ENCODE measurements around the gene MANF.

DNA sequence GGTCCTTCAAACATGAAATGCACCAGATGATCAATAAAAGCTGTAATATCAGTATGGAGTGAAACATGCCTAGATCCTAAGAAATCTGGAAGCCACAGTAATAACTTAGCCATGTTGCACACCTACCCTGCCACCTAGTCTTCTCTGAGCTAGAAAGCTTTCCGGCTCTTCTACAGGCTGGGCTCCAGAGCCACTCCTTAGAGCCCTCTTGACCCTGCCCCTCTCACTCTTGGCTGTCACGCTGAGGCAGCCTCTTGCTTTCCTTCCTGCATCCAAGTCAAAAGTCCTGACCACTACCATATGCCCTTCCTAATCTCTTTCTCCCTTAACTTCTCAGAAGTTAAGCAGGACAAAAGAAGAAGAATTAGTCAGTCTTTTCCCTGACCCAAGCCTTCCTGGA lies 23.7 kb downstream of the MANF start:
- TF ChIP-seq CTCF (conservative IDR thresholded peaks at IDR 0.05; ENCODE audit: low read depth, low read length) (no peak), EZH2 (IDR thresholded peaks at IDR 0.05; ENCODE audit: borderline replicate concordance, low read depth, low read length, poor library complexity, severe bottlenecking) (no peak)

All from A673 (cell line).